Activated CD8-positive, alpha-beta memory T cell treated with anti-CD3 and anti-CD28 coated beads, Interleukin-2, amount 50 U/mL, for 1 hour (primary cell): ENCODE results near the gene ARPC1A.
"Not testable (repeated sequence)": the region's sequence is repeated elsewhere in the genome, so short reads cannot be mapped to it uniquely, and the experiment has no call there.

Experiments
- DNase-seq: peaks from one replicate; pipeline ENCODE4 v3.0.0-alpha.2; 2020; ENCODE audit errors: extremely low read depth

ARPC1A gene

GRCh38 chr7:99322659-99323058 is 3.0 kb upstream of the ARPC1A start:
- DNase-seq, result not testable (repeated sequence)

DNA sequence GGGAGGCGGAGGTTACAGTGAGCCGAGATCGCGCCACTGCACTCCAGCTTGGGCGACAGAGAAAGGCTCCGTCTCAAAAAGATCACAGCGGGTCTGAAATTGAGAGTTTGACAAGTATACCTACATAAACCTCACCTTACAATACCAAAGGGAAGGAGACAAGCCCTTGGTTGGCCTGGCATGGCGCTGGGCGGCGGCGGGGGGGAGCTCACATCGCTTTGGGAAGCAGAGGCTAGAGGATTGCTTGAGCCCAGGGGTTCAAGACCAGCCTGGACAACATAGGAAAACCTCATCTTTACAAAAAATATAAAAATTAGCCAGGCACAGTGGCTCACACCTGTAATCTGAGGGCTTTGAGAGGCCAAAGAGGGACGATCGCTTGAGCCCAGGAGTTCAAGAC is 1.1 kb upstream of the ARPC1A start:
- DNase-seq, result no peak

DNA sequence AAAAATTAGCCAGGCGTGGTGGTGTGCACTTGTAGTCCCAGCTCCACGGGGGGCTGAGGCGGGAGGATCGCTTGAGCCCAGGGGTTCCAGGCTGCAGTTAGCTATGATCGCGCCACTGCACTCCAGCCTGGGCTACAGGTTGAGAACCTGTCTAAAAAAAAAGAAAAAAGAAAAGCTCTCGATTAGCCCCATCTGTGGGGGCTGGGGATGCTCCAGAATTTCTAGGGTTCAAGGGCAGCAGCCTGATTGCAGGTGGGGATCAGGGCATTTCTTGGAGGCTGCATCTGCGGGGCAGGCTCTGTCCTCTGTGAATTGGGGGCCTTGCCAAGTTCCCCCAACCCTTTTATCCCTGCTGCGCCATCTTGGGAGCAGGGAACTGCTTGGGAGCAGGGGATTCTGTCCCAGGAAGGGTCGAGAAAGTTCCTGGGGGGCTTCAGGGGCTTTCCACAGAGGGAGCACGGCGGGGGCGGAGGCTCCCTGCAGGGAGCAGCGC is 651 bp upstream of the ARPC1A start:
- DNase-seq, result no peak

DNA sequence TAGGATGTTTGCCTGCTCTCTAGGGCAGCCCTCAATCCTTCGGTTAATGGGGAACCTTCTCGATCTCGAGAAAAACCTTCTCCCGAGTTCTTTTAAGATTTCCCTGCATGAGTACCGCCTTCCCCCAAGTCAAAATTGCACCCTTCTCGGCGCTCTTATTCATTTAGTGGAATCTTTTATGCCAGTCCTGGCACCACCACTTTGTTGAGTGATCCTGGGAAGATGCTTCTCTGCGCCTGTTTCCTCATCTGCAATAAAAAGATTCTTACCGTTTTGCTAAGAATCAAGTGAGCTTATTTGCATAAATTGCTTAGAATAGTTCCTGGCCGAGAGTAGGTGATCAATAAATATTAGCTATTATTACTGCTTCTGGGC is 697 bp downstream of the ARPC1A start:
- DNase-seq, result no peak

- DNase-seq, result not testable (repeated sequence)
Measured at GRCh38 chr7:99330314-99330961, 4.7 kb downstream of the ARPC1A start.

DNA sequence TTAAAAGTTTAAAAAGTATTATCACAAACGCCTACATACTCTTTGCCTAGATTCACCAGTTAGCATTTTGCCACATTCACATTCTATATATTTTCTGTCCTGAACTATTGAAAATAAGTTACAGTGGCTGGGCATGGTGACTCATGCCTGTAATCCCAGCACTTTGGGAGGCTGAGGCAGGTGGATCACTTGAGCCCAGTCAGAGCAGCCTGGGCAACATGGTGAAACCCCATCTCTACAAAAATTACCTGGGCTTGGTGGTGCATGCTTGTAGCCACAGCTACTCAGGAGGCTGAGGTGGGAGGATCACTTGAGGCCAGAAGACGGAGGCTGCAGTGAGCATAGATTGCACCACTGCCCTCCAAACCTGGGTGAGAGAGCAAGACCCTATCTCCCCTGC is 5.3 kb downstream of the ARPC1A start:
- no peak for DNase-seq

DNA sequence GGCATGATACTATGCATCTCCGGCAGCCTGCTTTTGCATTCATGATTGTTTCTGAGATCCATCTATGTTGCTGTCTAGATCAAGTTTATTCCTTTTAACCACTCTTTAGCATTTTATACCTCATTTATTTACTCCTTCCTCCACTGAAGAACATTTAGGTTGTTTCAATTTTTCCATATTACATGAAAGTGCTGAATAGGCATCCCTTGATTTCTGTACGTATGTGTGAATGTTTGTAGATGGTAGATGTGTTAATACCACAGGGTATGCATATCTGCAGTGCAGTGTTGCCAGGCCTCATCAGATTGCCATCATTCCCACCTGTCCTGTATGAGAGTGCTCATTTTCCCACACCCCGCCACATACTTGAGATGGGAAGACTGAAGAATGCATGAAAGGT is 13.9 kb downstream of the ARPC1A start:
- DNase-seq, result no peak

GRCh38 chr7:99340659-99341058 is 15.0 kb downstream of the ARPC1A start:
- DNase-seq, result no peak

DNA sequence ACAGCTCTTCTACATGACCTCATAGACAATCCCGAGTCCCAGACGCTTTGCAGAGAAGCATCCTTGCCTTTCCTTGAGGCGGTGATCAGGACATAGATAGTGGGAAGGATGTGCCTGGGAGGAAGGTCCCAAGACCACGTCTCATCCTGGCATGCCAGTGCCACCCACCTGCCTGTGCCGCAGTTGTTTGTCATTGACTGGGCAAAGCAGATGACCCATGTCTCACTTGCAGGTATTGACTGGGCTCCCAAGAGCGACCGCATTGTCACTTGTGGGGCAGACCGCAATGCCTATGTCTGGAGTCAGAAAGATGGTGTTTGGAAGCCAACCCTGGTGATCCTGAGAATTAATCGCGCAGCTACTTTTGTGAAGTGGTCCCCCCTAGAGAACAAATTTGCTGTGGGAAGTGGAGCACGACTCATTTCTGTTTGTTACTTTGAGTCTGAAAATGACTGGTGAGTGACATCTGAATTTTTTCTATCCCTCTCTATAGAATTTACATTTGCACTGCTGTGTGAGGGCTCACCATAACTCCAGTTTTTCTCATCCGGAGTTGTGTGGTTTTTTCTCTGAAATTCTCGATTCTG is 18.5 kb downstream of the ARPC1A start:
- DNase-seq, result no peak

- not testable (repeated sequence) for DNase-seq
Measured at GRCh38 chr7:99350641-99351040, 24.9 kb downstream of the ARPC1A start.

- DNase-seq, result no peak
Measured at GRCh38 chr7:99352247-99352646, 26.5 kb downstream of the ARPC1A start.

- DNase-seq, result no peak
Measured at GRCh38 chr7:99355098-99355497, 29.4 kb downstream of the ARPC1A start.

GRCh38 chr7:99357701-99358490 is 32.2 kb downstream of the ARPC1A start:
- no peak for DNase-seq

GRCh38 chr7:99358521-99358920 is 32.8 kb downstream of the ARPC1A start:
- DNase-seq, result not testable (repeated sequence)

GRCh38 chr7:99359465-99360154 is 33.9 kb downstream of the ARPC1A start:
- DNase-seq, result no peak

- DNase-seq, result no peak
Measured at GRCh38 chr7:99362801-99363200, 37.1 kb downstream of the ARPC1A start.

DNA sequence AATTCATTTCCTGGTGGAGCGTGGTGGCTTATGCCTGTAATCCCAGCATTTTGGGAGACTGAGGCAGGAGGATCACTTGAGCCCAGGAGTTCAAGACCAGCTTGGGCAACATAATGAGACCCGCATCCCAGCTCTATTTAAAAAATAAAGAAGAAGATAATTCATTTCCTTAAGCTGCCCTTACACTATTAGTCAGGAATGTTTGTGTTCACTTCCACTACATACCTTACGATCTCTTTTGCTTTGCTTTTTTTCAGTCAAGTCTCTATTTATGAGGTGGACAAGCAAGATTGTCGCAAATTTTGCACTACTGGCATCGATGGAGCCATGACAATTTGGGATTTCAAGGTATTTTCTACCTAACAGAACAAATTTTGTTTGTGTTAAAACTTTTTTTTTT is 37.6 kb downstream of the ARPC1A start:
- DNase-seq, result no peak

- no peak for DNase-seq
Measured at GRCh38 chr7:99365318-99366141, 39.8 kb downstream of the ARPC1A start.

DNA sequence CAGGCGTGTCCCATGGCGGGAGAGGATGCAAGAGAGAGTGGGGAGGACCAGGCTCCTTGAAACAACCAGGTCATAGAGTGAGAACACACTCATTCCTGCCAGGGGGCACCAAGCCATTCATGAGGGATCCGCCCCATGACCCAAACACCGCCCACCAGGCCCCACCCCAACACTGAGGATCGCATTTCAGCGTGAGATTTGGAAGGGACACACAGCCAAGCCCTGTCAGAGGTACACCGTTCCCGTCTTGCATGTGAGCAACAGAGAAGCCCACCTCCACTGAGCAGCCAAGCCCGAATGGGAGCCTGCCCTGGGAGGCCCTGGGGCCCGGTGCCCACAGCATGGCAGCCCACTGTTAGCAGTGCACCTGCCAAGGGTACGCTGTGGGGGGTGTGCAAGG is 40.9 kb downstream of the ARPC1A start:
- no peak for DNase-seq

GRCh38 chr7:99368750-99369389 is 43.2 kb downstream of the ARPC1A start:
- no peak for DNase-seq
